Osteocyte (in vitro differentiated cells): Measurements from ENCODE around the gene IL1A. TPM values are rescaled to one million over a fixed set of nuclear protein-coding genes. Genes with fewer than 3 reads are reported as not detected.
A peak's percentile ranks its signal among the peaks of the same experiment; 100 is the strongest.

ENCODE experiments used
- DNase-seq: peaks from one replicate; pipeline ENCODE4 v3.0.0; 2021; ENCODE audit warnings: mixed read lengths; ENCODE audit not compliant: unreplicated experiment; ENCODE audit errors: extremely low spot score
- H3K27ac Mint-ChIP-seq: one replicate; pipeline ENCODE4 v1.8.0; 2021; ENCODE audit warnings: mild to moderate bottlenecking, mixed read lengths; ENCODE audit not compliant: unreplicated experiment
- H3K27me3 Mint-ChIP-seq: one replicate; pipeline ENCODE4 v1.8.0; 2021; ENCODE audit warnings: mixed read lengths; ENCODE audit not compliant: unreplicated experiment
- H3K36me3 Mint-ChIP-seq: one replicate; pipeline ENCODE4 v1.8.0; 2021; ENCODE audit warnings: mixed read lengths; ENCODE audit not compliant: unreplicated experiment
- H3K4me1 Mint-ChIP-seq: one replicate; pipeline ENCODE4 v1.8.0; 2021; ENCODE audit warnings: mixed read lengths; ENCODE audit not compliant: unreplicated experiment
- H3K4me3 Mint-ChIP-seq: one replicate; pipeline ENCODE4 v1.8.0; 2021; ENCODE audit warnings: mild to moderate bottlenecking, moderate library complexity, mixed read lengths; ENCODE audit not compliant: unreplicated experiment
- H3K9me3 Mint-ChIP-seq: one replicate; pipeline ENCODE4 v1.8.0; 2021; ENCODE audit warnings: mixed read lengths; ENCODE audit not compliant: unreplicated experiment
- total RNA-seq: library from RNA; stranded (reverse); gene quantifications from 2 replicates; pipeline ENCODE4 v1.2.1, GENCODE V29; 2021
- TF ChIP-seq, protein P1 (sequence below): fragments of 200-600 bp; sonication (generic); IDR thresholded peaks from 2 replicates; pipeline ENCODE4 v1.5.0; 2021; ENCODE audit warnings: antibody characterized with exemption, mild to moderate bottlenecking, moderate library complexity

IL1A gene
- total RNA-seq, 1 donor from 2014 or later, result not detected

DNA sequence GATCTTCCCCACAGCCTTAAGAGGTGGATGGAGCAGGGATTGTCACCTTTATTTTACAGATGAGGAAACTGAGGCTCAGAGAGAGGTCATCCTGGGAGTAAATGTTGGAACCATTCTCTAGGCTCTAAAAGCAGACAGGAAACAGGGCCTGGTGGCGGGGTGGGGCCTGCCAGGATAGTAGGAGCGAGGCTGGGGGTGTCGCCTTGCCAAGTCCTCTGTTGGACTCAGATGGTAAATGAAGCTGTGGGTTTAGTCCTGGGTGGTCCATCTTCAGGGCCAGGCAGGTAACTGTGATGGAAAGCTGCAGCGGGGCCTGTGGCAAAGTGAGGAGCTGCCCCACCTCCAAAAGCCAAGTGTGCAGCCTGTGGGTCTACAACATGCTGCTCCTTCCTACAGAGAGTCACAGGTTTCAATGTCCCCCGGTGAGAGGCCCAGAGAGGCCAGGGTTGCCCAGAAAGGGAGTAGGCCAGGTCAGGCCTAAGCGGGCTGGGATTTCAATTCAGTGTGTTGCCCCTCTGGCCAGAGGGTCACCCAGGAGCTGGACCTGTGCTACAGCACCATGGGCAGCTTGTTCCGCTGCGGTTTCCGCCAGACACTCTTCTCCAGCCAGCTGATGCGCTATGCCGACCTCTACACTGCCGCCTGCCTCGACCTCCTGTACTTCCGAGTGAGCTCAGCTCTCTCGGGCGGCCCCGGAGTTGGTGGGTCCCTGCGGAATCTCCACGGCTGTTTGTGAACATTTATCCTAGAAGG lies 56.8 kb downstream of the IL1A start:
- H3K4me3 Mint-ChIP-seq, result no peak overlapping the region
- H3K9me3 Mint-ChIP-seq, result no peaks in the 10 kb centered on the region
- DNase-seq, result no peak
- H3K27ac Mint-ChIP-seq, result no peak overlapping the region
- peaks cover 11% of the 10 kb centered on the region for H3K4me1 Mint-ChIP-seq
- TF ChIP-seq, protein P1, sequence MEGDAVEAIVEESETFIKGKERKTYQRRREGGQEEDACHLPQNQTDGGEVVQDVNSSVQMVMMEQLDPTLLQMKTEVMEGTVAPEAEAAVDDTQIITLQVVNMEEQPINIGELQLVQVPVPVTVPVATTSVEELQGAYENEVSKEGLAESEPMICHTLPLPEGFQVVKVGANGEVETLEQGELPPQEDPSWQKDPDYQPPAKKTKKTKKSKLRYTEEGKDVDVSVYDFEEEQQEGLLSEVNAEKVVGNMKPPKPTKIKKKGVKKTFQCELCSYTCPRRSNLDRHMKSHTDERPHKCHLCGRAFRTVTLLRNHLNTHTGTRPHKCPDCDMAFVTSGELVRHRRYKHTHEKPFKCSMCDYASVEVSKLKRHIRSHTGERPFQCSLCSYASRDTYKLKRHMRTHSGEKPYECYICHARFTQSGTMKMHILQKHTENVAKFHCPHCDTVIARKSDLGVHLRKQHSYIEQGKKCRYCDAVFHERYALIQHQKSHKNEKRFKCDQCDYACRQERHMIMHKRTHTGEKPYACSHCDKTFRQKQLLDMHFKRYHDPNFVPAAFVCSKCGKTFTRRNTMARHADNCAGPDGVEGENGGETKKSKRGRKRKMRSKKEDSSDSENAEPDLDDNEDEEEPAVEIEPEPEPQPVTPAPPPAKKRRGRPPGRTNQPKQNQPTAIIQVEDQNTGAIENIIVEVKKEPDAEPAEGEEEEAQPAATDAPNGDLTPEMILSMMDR, result no peak
- H3K36me3 Mint-ChIP-seq, result no peaks in the 10 kb centered on the region
- H3K27me3 Mint-ChIP-seq, result no peaks in the 10 kb centered on the region

DNA sequence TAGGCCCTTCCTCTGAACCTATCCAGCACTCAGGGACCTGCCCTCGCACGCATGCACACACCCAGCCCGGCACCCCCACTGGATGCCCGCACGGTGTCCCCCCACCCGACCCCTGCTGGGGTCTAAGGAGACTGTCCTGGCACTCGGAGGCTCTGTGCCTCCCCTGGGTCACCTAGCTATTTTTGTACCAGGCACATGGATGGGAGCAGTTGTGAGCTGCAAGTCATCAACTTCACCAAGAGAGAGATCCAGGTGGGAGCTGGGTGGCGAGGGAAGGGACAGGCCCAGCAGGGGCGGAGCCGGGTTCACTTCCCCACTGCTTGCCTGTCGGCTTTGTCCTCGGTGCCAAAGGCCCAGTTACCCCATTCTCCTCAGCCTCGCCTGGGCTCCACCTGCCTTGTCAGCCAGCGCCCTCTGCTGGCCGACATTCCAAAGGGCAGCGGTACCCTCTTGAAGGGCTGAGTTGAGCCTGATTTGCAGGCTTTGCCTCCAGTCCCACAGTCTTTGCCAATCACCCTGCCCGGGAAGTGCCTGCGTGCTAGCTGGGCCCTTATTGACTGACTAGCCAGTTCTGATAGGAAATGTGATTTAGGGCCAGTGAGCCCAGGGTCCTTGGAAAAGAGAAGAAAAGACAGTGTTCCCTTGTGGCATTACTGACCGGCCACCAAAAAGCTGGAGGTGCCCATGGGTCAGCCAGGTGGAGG lies 57.7 kb downstream of the IL1A start:
- H3K4me1 Mint-ChIP-seq, result peaks cover 11% of the 10 kb centered on the region
- TF ChIP-seq, protein P1, result peak; percentile 99
- no peaks in the 10 kb centered on the region for H3K9me3 Mint-ChIP-seq
- no peak overlapping the region for H3K27ac Mint-ChIP-seq
- no peaks in the 10 kb centered on the region for H3K27me3 Mint-ChIP-seq
- H3K36me3 Mint-ChIP-seq, result no peaks in the 10 kb centered on the region
- H3K4me3 Mint-ChIP-seq, result no peak overlapping the region
- peak; percentile 96 for DNase-seq

DNA sequence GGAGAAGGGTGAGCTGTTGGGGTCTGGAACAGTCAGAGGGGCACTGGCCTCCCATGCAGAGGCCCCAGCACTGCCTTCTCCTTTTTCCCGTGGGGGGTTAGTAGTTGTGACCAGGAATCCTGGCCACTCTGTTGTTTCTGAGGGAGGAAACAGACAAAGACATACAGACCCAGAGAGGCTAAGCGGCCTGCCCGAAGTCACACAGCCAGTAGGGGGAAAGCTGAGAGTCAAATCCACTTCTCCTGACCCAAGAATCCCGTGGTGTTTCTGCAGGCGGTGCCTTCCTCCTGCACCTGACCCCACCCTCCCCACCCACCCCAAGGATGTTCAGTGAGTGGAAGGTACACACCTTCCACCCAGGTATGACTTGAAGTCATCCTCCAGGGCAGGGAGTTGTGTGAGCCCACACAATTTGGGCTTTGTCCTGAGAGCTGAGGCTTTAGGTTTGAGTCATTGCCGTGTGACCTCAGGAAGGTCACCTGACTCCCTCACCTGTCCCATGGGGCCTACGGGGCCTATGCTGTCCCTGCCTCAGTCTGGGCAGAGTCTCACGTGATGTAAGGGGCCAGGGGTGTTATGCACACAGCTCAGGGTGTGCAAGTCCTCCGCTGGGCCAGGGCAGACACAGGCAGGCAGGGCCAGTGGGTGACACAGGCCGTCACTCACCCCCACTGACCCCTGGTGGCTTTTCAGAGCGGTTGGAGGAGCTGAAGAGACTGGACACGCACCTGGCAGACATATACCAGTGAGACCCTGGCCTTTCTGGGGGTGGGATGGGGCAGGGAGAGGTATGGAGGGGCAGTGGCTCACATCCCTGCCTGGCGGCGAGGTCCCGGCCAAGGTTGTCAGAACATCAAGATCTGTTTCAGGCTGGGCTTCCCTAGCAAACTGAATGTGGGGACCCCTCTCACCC lies 58.5 kb downstream of the IL1A start:
- no peaks in the 10 kb centered on the region for H3K36me3 Mint-ChIP-seq
- no peaks in the 10 kb centered on the region for H3K27me3 Mint-ChIP-seq
- no peak overlapping the region for H3K27ac Mint-ChIP-seq
- H3K4me1 Mint-ChIP-seq, result peaks cover 9% of the 10 kb centered on the region
- DNase-seq, result no peak
- TF ChIP-seq, protein P1, result no peak
- no peaks in the 10 kb centered on the region for H3K9me3 Mint-ChIP-seq
- no peak overlapping the region for H3K4me3 Mint-ChIP-seq

DNA sequence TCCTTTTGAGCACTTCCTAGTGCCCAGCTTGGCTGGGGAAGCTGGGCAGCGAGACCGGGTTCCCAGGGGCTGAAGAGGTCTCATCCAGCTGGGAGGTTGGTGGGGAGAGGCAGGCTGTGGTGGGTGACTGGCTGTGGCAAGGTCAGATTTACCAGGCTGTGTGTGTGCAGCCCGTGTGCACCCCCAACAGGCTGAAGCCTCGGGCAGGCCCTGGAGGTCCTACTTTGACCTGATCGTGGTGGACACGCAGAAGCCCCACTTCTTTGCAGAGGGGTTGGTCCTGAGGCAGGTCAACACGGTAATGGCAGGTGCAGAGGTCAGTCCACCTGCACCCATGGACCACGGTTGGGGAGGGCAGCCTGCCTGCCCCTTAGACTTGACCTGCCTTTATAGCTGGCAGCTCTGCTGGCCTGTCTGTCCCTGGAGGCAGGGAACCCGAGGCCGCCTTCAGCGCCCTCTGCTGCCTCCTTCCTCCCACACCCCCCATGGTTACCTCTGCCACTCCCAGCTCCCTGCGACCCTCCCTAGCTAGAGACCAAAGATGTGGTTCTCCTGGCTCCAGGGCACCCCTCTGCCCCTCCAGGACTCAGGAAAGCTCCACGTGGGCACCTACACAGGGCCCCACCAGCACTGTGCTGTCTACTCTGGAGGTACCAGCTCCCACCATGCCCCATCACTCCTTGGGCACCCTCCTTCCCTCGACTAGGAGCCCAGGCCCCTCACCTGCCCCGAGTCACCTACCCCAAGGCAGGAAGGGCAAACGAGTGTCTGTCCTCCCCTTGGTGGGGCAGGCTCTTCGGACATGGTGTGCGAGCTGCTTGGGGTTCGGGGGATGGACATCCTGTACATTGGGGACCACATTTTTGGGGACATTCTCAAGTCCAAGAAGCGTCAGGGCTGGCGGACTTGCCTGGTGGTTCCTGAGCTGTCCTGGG lies 59.4 kb downstream of the IL1A start:
- Mint-ChIP-seq H3K36me3 (no peaks in the 10 kb centered on the region), H3K4me3 (no peak overlapping the region)

More for the DNA sequence above, 59.4 kb downstream of the IL1A start:
- TF ChIP-seq, protein P1, result no peak
- no peak for DNase-seq
- peaks cover 4% of the 10 kb centered on the region for H3K4me1 Mint-ChIP-seq
- H3K27ac Mint-ChIP-seq, result no peak overlapping the region
- no peaks in the 10 kb centered on the region for H3K9me3 Mint-ChIP-seq
- no peaks in the 10 kb centered on the region for H3K27me3 Mint-ChIP-seq
